Measurements from ENCODE around the gene CLDN7. TPM values are rescaled to one million over a fixed set of nuclear protein-coding genes. Genes with fewer than 3 reads are reported as not detected.

The CLDN7 gene
- polyA plus RNA-seq, 1 donor (not counting 4 experiments of a cell fraction or from before 2014, with no cell fraction given), result 6.3 TPM

- no peaks in the 10 kb centered on the region for H3K36me3 ChIP-seq (ENCODE audit: control insufficient read depth in 2 of 2, extremely low read depth in 1 of 2, insufficient read depth in 2 of 2, low read length in 2 of 2)
- H3K79me2 ChIP-seq (ENCODE audit: control insufficient read depth, insufficient read depth, low read length), result no peaks in the 10 kb centered on the region
- H3K27ac ChIP-seq (ENCODE audit: control insufficient read depth, insufficient read depth, low read length), result no peak overlapping the region
- H3K4me1 ChIP-seq (ENCODE audit: control insufficient read depth, extremely low read depth, insufficient read depth, low read length), result peaks cover 14% of the 10 kb centered on the region
- no peak overlapping the region for H2AFZ ChIP-seq (ENCODE audit: control insufficient read depth, low read length)
- no peak for DNase-seq (ENCODE audit: low read depth, low spot score)
- H4K20me1 ChIP-seq (ENCODE audit: control insufficient read depth, extremely low read depth, insufficient read depth, low read length), result peaks cover 2% of the 10 kb centered on the region
- no peak for FAIRE-seq
- dilution Hi-C loops (cut with MboI; ENCODE audit: extremely low pct_ligation_motif_present, low sequenced_read_pairs), result no loop called here
- no peaks in the 10 kb centered on the region for H3K9me1 ChIP-seq (ENCODE audit: control insufficient read depth, extremely low read depth, insufficient read depth, low read length)
- TF ChIP-seq EZH2 (IDR thresholded peaks at IDR 0.05; ENCODE audit: low read length), result no peak
- TF ChIP-seq CTCF (optimal IDR thresholded peaks at IDR 0.05 in 1 of 3, IDR thresholded peaks at IDR 0.05 in 1 of 3, conservative IDR thresholded peaks at IDR 0.05 in 1 of 3; ENCODE audit: extremely low read depth in 1 of 3, insufficient read depth in 2 of 3, low read length in 3 of 3), result no peak
- no peaks in the 10 kb centered on the region for H3K9me3 ChIP-seq (ENCODE audit: control insufficient read depth, low read depth, low read length)
- peaks cover 51% of the 10 kb centered on the region for H3K27me3 ChIP-seq (ENCODE audit: control insufficient read depth, extremely low read depth, insufficient read depth, low read length)
- H3K9ac ChIP-seq (ENCODE audit: control insufficient read depth, extremely low read depth, insufficient read depth, low read length), result no peak overlapping the region
- H3K4me2 ChIP-seq (ENCODE audit: control insufficient read depth, extremely low read depth, insufficient read depth, low read depth, low read length), result no peak overlapping the region
- no peak overlapping the region for H3K4me3 ChIP-seq (ENCODE audit: control insufficient read depth in 2 of 3, extremely low read depth in 1 of 3, insufficient read depth in 2 of 3, low read depth in 1 of 3, low read length in 3 of 3)
These were observed 27.2 kb upstream of the CLDN7 start for GRCh38 chr17:7289256-7290032.

GRCh38 chr17:7285679-7286078 lies 23.4 kb upstream of the CLDN7 start:
- Histone ChIP-seq H3K4me3 (ENCODE audit: control insufficient read depth in 2 of 3, extremely low read depth in 1 of 3, insufficient read depth in 2 of 3, low read depth in 1 of 3, low read length in 3 of 3) (no peak overlapping the region), H3K4me1 (ENCODE audit: control insufficient read depth, extremely low read depth, insufficient read depth, low read length) (peaks cover 9% of the 10 kb centered on the region), H3K9ac (ENCODE audit: control insufficient read depth, extremely low read depth, insufficient read depth, low read length) (no peak overlapping the region), H4K20me1 (ENCODE audit: control insufficient read depth, extremely low read depth, insufficient read depth, low read length) (no peaks in the 10 kb centered on the region), H3K9me1 (ENCODE audit: control insufficient read depth, extremely low read depth, insufficient read depth, low read length) (no peaks in the 10 kb centered on the region), H3K27me3 (ENCODE audit: control insufficient read depth, extremely low read depth, insufficient read depth, low read length) (peaks cover 49% of the 10 kb centered on the region), H3K36me3 (ENCODE audit: control insufficient read depth in 2 of 2, extremely low read depth in 1 of 2, insufficient read depth in 2 of 2, low read length in 2 of 2) (no peaks in the 10 kb centered on the region), H3K9me3 (ENCODE audit: control insufficient read depth, low read depth, low read length) (no peaks in the 10 kb centered on the region), H2AFZ (ENCODE audit: control insufficient read depth, low read length) (no peak overlapping the region), H3K27ac (ENCODE audit: control insufficient read depth, insufficient read depth, low read length) (no peak overlapping the region), H3K79me2 (ENCODE audit: control insufficient read depth, insufficient read depth, low read length) (no peaks in the 10 kb centered on the region), H3K4me2 (ENCODE audit: control insufficient read depth, extremely low read depth, insufficient read depth, low read depth, low read length) (no peak overlapping the region)
- dilution Hi-C loops (cut with MboI; ENCODE audit: extremely low pct_ligation_motif_present, low sequenced_read_pairs), result no loop called here
- no peak for DNase-seq (ENCODE audit: low read depth, low spot score)
- no peak for TF ChIP-seq EZH2 (IDR thresholded peaks at IDR 0.05; ENCODE audit: low read length)
- no peak for TF ChIP-seq CTCF (optimal IDR thresholded peaks at IDR 0.05 in 1 of 3, IDR thresholded peaks at IDR 0.05 in 1 of 3, conservative IDR thresholded peaks at IDR 0.05 in 1 of 3; ENCODE audit: extremely low read depth in 1 of 3, insufficient read depth in 2 of 3, low read length in 3 of 3)
- no peak for FAIRE-seq
